HEK293 (cell line): ENCODE results near the gene SAE1.
A peak's percentile ranks its signal among the peaks of the same experiment; 100 is the strongest.

Source experiments
- BCL11A ChIP-seq: fragments of 450-650 bp; formaldehyde crosslinking; IDR thresholded peaks from 2 replicates; pipeline ENCODE4 v1.5.1; 2016; ENCODE audit warnings: low read depth, missing biosample characterization, missing genetic modification characterization
- EGR2 ChIP-seq: fragments of 450-650 bp; formaldehyde crosslinking; IDR thresholded peaks from 2 replicates; pipeline ENCODE4 v1.5.1; 2016; ENCODE audit warnings: low read depth, missing biosample characterization, missing genetic modification characterization
- GLIS2 ChIP-seq: fragments of 450-650 bp; formaldehyde crosslinking; IDR thresholded peaks from 2 replicates; pipeline ENCODE4 v1.5.1; 2016; ENCODE audit warnings: missing biosample characterization, missing genetic modification characterization
- KLF7 ChIP-seq: fragments of 450-650 bp; formaldehyde crosslinking; IDR thresholded peaks from 2 replicates; pipeline ENCODE4 v1.5.1; 2016; ENCODE audit warnings: missing biosample characterization, missing genetic modification characterization, borderline replicate concordance
- PRDM1 ChIP-seq: fragments of 450-650 bp; formaldehyde crosslinking; IDR thresholded peaks from 2 replicates; pipeline ENCODE4; 2016; ENCODE audit warnings: missing biosample characterization, missing genetic modification characterization
- SALL2 ChIP-seq: fragments of 450-650 bp; formaldehyde crosslinking; IDR thresholded peaks from 2 replicates; pipeline ENCODE4 v1.5.0; 2017; ENCODE audit warnings: missing biosample characterization, mild to moderate bottlenecking, missing genetic modification characterization, borderline replicate concordance
- ZFP37 ChIP-seq: fragments of 450-650 bp; formaldehyde crosslinking; IDR thresholded peaks from 2 replicates; pipeline ENCODE4 v1.5.1; 2016; ENCODE audit warnings: missing biosample characterization, missing genetic modification characterization
- ZNF10 ChIP-seq: fragments of 450-650 bp; formaldehyde crosslinking; IDR thresholded peaks from 2 replicates; pipeline ENCODE4 v1.5.1; 2017; ENCODE audit warnings: missing biosample characterization, missing genetic modification characterization
- ZNF146 ChIP-seq: fragments of 450-650 bp; formaldehyde crosslinking; IDR thresholded peaks from 2 replicates; pipeline ENCODE4 v1.5.1; 2016; ENCODE audit warnings: missing biosample characterization, missing genetic modification characterization
- ZNF157 ChIP-seq: fragments of 450-650 bp; formaldehyde crosslinking; IDR thresholded peaks from 2 replicates; pipeline ENCODE4 v1.5.1; 2016; ENCODE audit warnings: missing biosample characterization, missing genetic modification characterization
- ZNF214 ChIP-seq: fragments of 450-650 bp; formaldehyde crosslinking; IDR thresholded peaks from 2 replicates; pipeline ENCODE4 v1.5.1; 2017; ENCODE audit warnings: missing biosample characterization, mild to moderate bottlenecking, missing genetic modification characterization, borderline replicate concordance
- ZNF223 ChIP-seq: fragments of 450-650 bp; formaldehyde crosslinking; IDR thresholded peaks from 2 replicates; pipeline ENCODE4 v1.5.1; 2016; ENCODE audit warnings: missing biosample characterization, missing genetic modification characterization
- ZNF248 ChIP-seq: fragments of 450-650 bp; formaldehyde crosslinking; IDR thresholded peaks from 2 replicates; pipeline ENCODE4 v1.5.1; 2017; ENCODE audit warnings: missing biosample characterization, missing genetic modification characterization
- ZNF324 ChIP-seq: fragments of 450-650 bp; formaldehyde crosslinking; IDR thresholded peaks from 2 replicates; pipeline ENCODE4 v1.5.1; 2016; ENCODE audit warnings: missing biosample characterization, missing genetic modification characterization
- ZNF341 ChIP-seq: fragments of 450-650 bp; formaldehyde crosslinking; IDR thresholded peaks from 2 replicates; pipeline ENCODE4; 2016; ENCODE audit warnings: low read depth, missing biosample characterization, missing genetic modification characterization
- ZNF37A ChIP-seq: fragments of 450-650 bp; IDR thresholded peaks from 2 replicates; pipeline ENCODE4 v1.5.1; 2018; ENCODE audit warnings: missing biosample characterization, missing genetic modification characterization
- ZNF391 ChIP-seq: fragments of 450-650 bp; formaldehyde crosslinking; IDR thresholded peaks from 2 replicates; pipeline ENCODE4 v1.5.1; 2016; ENCODE audit warnings: low read depth, missing biosample characterization, missing genetic modification characterization, borderline replicate concordance
- ZNF473 ChIP-seq: fragments of 450-650 bp; formaldehyde crosslinking; IDR thresholded peaks from 2 replicates; pipeline ENCODE4 v1.5.1; 2017; ENCODE audit warnings: missing biosample characterization, missing genetic modification characterization
- ZNF510 ChIP-seq: fragments of 450-650 bp; formaldehyde crosslinking; IDR thresholded peaks from 2 replicates; pipeline ENCODE4 v1.5.1; 2018; ENCODE audit warnings: mild to moderate bottlenecking, missing genetic modification characterization, missing biosample characterization; ENCODE audit not compliant: insufficient replicate concordance
- ZNF530 ChIP-seq: fragments of 450-650 bp; formaldehyde crosslinking; IDR thresholded peaks from 2 replicates; pipeline ENCODE4 v1.5.1; 2016; ENCODE audit warnings: low read depth, missing biosample characterization, missing genetic modification characterization
- ZNF585B ChIP-seq: fragments of 450-650 bp; formaldehyde crosslinking; IDR thresholded peaks from 2 replicates; pipeline ENCODE4 v1.5.1; 2016; ENCODE audit warnings: missing biosample characterization, missing genetic modification characterization
- ZNF596 ChIP-seq: fragments of 450-650 bp; IDR thresholded peaks from 2 replicates; pipeline ENCODE4 v1.5.0; 2018; ENCODE audit warnings: missing biosample characterization, mild to moderate bottlenecking, missing genetic modification characterization, moderate library complexity
- ZNF610 ChIP-seq: fragments of 450-650 bp; formaldehyde crosslinking; IDR thresholded peaks from 2 replicates; pipeline ENCODE4 v1.5.1; 2016; ENCODE audit warnings: missing biosample characterization, missing genetic modification characterization, borderline replicate concordance
- ZNF701 ChIP-seq: fragments of 450-650 bp; formaldehyde crosslinking; IDR thresholded peaks from 2 replicates; pipeline ENCODE4 v1.5.1; 2016; ENCODE audit warnings: missing biosample characterization, missing genetic modification characterization
- ZNF76 ChIP-seq: fragments of 450-650 bp; formaldehyde crosslinking; IDR thresholded peaks from 2 replicates; pipeline ENCODE4; 2016; ENCODE audit warnings: low read depth, missing biosample characterization, missing genetic modification characterization, borderline replicate concordance
- ZSCAN30 ChIP-seq: fragments of 450-650 bp; IDR thresholded peaks from 2 replicates; pipeline ENCODE4 v1.5.1; 2018; ENCODE audit warnings: missing biosample characterization, mild to moderate bottlenecking, missing genetic modification characterization, moderate library complexity
- TF ChIP-seq, protein P1 (sequence below): fragments of 450-650 bp; formaldehyde crosslinking; IDR thresholded peaks from 2 replicates; pipeline ENCODE4 v1.5.1; 2017; ENCODE audit warnings: missing biosample characterization, missing genetic modification characterization
- TF ChIP-seq, protein P2 (sequence below): fragments of 450-650 bp; formaldehyde crosslinking; IDR thresholded peaks from 2 replicates; pipeline ENCODE4 v1.5.1; 2017; ENCODE audit warnings: missing biosample characterization, missing genetic modification characterization
- TF ChIP-seq, protein P3 (sequence below): fragments of 450-650 bp; formaldehyde crosslinking; IDR thresholded peaks from 2 replicates; pipeline ENCODE4 v1.5.1; 2016; ENCODE audit warnings: missing biosample characterization, missing genetic modification characterization
- TF ChIP-seq, protein P4 (sequence below): fragments of 450-650 bp; formaldehyde crosslinking; IDR thresholded peaks from 2 replicates; pipeline ENCODE4 v1.5.1; 2016; ENCODE audit warnings: missing biosample characterization, missing genetic modification characterization
- TF ChIP-seq, protein P5 (sequence below): fragments of 450-650 bp; formaldehyde crosslinking; IDR thresholded peaks from 2 replicates; pipeline ENCODE4 v1.5.1; 2016; ENCODE audit warnings: missing biosample characterization, missing genetic modification characterization
- TF ChIP-seq, protein P6 (sequence below): fragments of 450-650 bp; formaldehyde crosslinking; IDR thresholded peaks from 2 replicates; pipeline ENCODE4 v1.5.1; 2016; ENCODE audit warnings: missing biosample characterization, missing genetic modification characterization

The SAE1 gene

DNA sequence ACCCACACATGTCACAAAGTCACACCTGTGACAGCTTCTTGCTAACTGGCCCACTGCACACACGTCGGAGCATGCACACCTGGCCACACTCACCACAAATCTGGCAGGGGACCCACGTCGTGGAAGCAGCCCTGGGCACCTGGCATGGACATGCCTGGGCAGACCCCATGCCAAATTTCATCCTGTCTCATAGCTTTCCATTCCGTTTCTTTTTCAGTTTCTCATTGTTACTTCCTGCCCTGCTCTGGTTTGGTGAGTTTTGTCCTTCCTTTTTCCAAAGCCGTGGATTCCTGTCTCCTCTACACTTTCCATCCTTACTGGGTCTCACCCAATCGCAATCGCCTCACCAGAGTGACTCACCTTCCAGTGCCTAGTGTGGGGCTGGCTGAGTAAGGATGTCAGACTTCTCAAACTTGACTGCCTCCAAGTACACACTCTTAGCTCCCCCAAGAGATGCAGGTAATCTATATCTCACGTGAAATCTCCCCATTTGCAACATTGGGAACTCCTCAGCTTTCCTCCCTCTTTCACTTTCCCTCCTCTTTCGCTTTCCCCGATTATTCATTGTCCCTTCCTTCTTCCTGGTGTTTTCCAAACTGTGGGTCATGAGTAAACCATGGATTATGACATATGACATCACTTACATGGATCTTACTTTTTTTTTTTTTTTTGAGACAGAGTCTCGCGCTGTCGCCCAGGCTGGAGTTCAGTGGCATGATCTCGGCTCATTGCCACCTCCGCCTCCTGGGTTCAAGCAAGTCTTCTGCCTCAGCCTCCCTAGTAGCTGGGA, 102.0 kb downstream of the SAE1 start (continued):
- TF ChIP-seq GLIS2 (tag by site-specific recombination) (no peak), ZNF341 (tag by site-specific recombination) (no peak), ZFP37 (tag by site-specific recombination) (peak; percentile 62; the same call in 1 of the 2 replicates), KLF7 (no peak), ZNF610 (no peak), ZNF701 (tag by site-specific recombination) (0 out of 2 replicates have a peak, but pooled peaks have one; percentile 54), ZNF223 (tag by site-specific recombination) (no peak), ZNF391 (tag by site-specific recombination) (peak; percentile 41; the same call in 1 of the 2 replicates), ZNF596 (tag by site-specific recombination) (no peak), ZNF214 (no peak), ZNF585B (no peak), ZNF530 (tag by site-specific recombination) (0 out of 2 replicates have a peak, but pooled peaks have one; percentile 8), ZNF37A (tag by site-specific recombination) (no peak), ZNF10 (tag by site-specific recombination) (no peak), ZNF157 (tag by site-specific recombination) (no peak), BCL11A (tag by site-specific recombination) (no peak), ZNF510 (no peak), ZSCAN30 (tag by site-specific recombination) (no peak), ZNF76 (tag by site-specific recombination) (no peak), ZNF473 (no peak), EGR2 (tag by site-specific recombination) (no peak), SALL2 (no peak), ZNF324 (no peak), ZNF146 (tag by site-specific recombination) (no peak), PRDM1 (tag by site-specific recombination) (peak; percentile 99), ZNF248 (no peak)
- TF ChIP-seq, protein P1, sequence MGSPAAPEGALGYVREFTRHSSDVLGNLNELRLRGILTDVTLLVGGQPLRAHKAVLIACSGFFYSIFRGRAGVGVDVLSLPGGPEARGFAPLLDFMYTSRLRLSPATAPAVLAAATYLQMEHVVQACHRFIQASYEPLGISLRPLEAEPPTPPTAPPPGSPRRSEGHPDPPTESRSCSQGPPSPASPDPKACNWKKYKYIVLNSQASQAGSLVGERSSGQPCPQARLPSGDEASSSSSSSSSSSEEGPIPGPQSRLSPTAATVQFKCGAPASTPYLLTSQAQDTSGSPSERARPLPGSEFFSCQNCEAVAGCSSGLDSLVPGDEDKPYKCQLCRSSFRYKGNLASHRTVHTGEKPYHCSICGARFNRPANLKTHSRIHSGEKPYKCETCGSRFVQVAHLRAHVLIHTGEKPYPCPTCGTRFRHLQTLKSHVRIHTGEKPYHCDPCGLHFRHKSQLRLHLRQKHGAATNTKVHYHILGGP (tag by site-specific recombination) = no peak
- TF ChIP-seq, protein P2, sequence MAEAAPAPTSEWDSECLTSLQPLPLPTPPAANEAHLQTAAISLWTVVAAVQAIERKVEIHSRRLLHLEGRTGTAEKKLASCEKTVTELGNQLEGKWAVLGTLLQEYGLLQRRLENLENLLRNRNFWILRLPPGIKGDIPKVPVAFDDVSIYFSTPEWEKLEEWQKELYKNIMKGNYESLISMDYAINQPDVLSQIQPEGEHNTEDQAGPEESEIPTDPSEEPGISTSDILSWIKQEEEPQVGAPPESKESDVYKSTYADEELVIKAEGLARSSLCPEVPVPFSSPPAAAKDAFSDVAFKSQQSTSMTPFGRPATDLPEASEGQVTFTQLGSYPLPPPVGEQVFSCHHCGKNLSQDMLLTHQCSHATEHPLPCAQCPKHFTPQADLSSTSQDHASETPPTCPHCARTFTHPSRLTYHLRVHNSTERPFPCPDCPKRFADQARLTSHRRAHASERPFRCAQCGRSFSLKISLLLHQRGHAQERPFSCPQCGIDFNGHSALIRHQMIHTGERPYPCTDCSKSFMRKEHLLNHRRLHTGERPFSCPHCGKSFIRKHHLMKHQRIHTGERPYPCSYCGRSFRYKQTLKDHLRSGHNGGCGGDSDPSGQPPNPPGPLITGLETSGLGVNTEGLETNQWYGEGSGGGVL (tag by site-specific recombination) = peak; percentile 98
- TF ChIP-seq, protein P3, sequence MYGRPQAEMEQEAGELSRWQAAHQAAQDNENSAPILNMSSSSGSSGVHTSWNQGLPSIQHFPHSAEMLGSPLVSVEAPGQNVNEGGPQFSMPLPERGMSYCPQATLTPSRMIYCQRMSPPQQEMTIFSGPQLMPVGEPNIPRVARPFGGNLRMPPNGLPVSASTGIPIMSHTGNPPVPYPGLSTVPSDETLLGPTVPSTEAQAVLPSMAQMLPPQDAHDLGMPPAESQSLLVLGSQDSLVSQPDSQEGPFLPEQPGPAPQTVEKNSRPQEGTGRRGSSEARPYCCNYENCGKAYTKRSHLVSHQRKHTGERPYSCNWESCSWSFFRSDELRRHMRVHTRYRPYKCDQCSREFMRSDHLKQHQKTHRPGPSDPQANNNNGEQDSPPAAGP (tag by site-specific recombination) = no peak
- TF ChIP-seq, protein P4, sequence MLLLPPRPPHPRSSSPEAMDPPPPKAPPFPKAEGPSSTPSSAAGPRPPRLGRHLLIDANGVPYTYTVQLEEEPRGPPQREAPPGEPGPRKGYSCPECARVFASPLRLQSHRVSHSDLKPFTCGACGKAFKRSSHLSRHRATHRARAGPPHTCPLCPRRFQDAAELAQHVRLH (tag by site-specific recombination) = 0 out of 2 replicates have a peak, but pooled peaks have one; percentile 14
- TF ChIP-seq, protein P5, sequence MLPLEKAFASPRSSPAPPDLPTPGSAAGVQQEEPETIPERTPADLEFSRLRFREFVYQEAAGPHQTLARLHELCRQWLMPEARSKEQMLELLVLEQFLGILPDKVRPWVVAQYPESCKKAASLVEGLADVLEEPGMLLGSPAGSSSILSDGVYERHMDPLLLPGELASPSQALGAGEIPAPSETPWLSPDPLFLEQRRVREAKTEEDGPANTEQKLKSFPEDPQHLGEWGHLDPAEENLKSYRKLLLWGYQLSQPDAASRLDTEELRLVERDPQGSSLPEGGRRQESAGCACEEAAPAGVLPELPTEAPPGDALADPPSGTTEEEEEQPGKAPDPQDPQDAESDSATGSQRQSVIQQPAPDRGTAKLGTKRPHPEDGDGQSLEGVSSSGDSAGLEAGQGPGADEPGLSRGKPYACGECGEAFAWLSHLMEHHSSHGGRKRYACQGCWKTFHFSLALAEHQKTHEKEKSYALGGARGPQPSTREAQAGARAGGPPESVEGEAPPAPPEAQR (tag by site-specific recombination) = no peak
- TF ChIP-seq, protein P6, sequence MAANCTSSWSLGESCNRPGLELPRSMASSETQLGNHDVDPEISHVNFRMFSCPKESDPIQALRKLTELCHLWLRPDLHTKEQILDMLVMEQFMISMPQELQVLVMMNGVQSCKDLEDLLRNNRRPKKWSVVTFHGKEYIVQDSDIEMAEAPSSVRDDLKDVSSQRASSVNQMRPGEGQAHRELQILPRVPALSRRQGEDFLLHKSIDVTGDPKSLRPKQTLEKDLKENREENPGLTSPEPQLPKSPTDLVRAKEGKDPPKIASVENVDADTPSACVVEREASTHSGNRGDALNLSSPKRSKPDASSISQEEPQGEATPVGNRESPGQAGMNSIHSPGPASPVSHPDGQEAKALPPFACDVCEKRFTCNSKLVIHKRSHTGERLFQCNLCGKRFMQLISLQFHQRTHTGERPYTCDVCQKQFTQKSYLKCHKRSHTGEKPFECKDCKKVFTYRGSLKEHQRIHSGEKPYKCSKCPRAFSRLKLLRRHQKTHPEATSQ (tag by site-specific recombination) = no peak
